ENCODE data around the gene C1orf52. TPM values are rescaled to one million over a fixed set of nuclear protein-coding genes. Genes with fewer than 3 reads are reported as not detected.

C1orf52 gene
- total RNA-seq: 20.1 and 24.7 TPM in 2 replicates

GRCh38 chr1:85259118-85259911 lies at the start of gene C1orf52:
C1orf52 (minus strand) TSS chr1:85259662; CDS start chr1:85259633, 29 bp downstream.

DNA sequence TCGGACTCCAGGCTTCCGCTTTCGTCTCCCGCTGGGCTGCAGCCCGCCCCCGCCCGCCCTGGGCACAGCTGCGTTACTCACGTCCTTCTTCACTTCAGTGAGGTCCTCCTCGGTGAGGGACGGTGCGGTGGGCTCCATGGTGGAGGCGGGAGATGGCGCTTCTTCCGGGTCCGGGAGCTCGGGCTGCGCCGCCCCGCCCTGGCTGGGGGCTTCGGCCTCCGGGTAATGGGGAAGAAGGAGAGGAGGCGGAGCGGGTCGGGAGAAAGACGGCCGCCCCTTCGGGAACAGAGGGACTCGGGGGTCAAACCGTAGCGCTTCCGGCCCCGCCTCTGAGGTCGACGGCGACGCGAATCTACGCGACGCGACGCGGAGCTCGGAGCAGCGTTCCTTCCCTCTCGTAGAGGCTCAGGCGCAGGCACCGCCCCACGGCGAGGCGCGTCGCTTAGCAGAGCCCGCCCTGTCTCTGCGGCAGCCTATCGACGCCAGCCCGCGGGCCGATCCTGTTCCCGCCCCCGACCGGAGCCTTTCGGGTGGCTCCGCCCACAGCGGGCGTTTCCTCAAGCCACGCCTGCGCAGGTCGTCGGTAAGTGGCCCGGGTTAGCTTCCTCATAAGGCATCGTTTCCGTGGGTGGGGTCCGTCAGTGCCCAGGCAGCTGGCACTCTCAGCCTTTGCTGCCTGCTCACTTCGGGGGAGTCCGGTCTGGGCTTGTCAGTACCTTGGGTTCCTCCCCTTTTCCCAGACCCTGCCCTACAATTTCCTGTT lies 16.9 kb upstream of the C1orf52 start, which contains the start of gene BCL10:
Gene BCL10, minus strand, starts transcription at position 418 of the 763 bp plus-strand sequence. Its CDS starts 280 bp downstream, at position 138.

DNA sequence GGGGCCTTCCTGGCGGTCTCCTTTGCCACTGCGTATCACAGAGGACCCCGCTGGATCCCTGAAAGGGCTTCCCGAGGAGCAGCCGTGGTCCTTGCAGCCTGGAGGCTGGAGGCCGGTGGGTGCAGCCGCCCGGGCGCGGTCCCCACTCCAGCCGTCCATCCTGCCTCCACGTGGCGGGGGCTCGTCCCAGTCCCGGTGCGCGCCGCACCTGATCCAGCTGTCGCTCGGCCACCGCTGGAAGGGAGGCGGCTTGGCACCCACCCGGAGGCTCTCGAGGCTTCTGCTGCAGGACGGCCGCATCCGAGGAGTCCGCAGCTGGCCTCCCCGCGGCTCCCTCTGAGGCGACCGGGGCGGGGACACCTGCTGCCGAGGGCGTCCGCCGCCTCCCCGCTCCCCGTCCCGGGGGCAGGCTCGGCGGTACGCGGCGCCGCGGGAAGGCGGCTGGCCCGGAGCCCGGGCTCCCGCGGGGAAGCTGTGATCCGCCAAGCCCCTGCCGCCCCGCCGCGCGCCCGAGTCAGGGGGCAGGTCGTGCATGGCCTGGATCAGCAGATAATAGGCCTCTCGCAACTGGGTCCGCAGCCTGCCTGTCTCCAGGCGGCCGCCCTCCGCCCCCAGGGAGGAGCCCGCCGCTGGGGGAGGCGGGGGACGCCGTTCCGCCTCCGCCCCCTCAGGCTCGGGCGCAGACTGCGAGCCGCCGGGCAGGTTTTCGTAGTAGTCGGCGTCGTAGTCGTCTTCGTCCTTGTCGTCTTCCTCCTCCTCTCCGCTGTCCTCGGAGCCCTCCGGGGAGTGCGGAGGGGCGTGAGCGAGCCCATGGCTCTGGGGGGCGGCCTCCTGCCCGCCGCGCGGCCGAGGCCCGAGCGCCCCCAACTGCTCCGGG lies 58.8 kb downstream of the C1orf52 start, which contains the start of gene SYDE2:
Gene SYDE2, minus strand, starts transcription at position 554 of the 877 bp plus-strand sequence. Its CDS starts 20 bp downstream, at position 534.

Other genes starting within 250 kb of the C1orf52 start
- 0.72 and 0.73 TPM in 2 replicates for gene MCOLN3, start 211.2 kb downstream of the C1orf52 start, total RNA-seq
- 5.7 and 6.6 TPM in 2 replicates for gene SYDE2, start 58.6 kb downstream of the C1orf52 start, total RNA-seq
- gene BCL10, start 17.0 kb upstream of the C1orf52 start, total RNA-seq: 15.7 and 17.3 TPM in 2 replicates
- 56.8 and 64.4 TPM in 2 replicates for gene DDAH1, start 205.5 kb upstream of the C1orf52 start, total RNA-seq